Amniotic stem cell (primary cell): ENCODE results near the gene RUNX3.

Experiments used
- DNase-seq: peaks from one replicate; lab custom pipeline; 2025; lab: John Stamatoyannopoulos, UW

The RUNX3 gene

GRCh38 chr1:24946861-24947658 lies 17.0 kb upstream of the RUNX3 start:
- DNase-seq: no peak

- no peak for DNase-seq
Measured at GRCh38 chr1:24945354-24946326, 15.6 kb upstream of the RUNX3 start.

GRCh38 chr1:24944318-24944717 lies 14.2 kb upstream of the RUNX3 start:
- no peak for DNase-seq

GRCh38 chr1:24942789-24943188 lies 12.7 kb upstream of the RUNX3 start:
- DNase-seq: no peak

- DNase-seq: no peak
Measured at GRCh38 chr1:24941564-24941963, 11.5 kb upstream of the RUNX3 start.

- DNase-seq: no peak
Measured at GRCh38 chr1:24940231-24940630, 10.2 kb upstream of the RUNX3 start.

- DNase-seq: no peak
Measured at GRCh38 chr1:24939675-24940193, 9.7 kb upstream of the RUNX3 start.

- no peak for DNase-seq
Measured at GRCh38 chr1:24939040-24939674, 9.1 kb upstream of the RUNX3 start.

GRCh38 chr1:24938276-24938675 lies 8.2 kb upstream of the RUNX3 start:
- no peak for DNase-seq

GRCh38 chr1:24936684-24937083 lies 6.6 kb upstream of the RUNX3 start:
- no peak for DNase-seq

GRCh38 chr1:24935615-24936484 lies 5.8 kb upstream of the RUNX3 start:
- DNase-seq: no peak

- no peak for DNase-seq
Measured at GRCh38 chr1:24935196-24935526, 5.1 kb upstream of the RUNX3 start.

GRCh38 chr1:24934310-24935195 lies 4.5 kb upstream of the RUNX3 start:
- no peak for DNase-seq

- DNase-seq: no peak
Measured at GRCh38 chr1:24933468-24933867, 3.4 kb upstream of the RUNX3 start.

GRCh38 chr1:24932725-24933294 lies 2.7 kb upstream of the RUNX3 start:
- DNase-seq: no peak

- no peak for DNase-seq
Measured at GRCh38 chr1:24932284-24932683, 2.2 kb upstream of the RUNX3 start.

- DNase-seq: no peak
Measured at GRCh38 chr1:24931468-24932231, 1.6 kb upstream of the RUNX3 start.

- no peak for DNase-seq
Measured at GRCh38 chr1:24931146-24931467, 1.0 kb upstream of the RUNX3 start.
